OCI-LY7 (cell line): ENCODE data around the gene OGG1. TPM values are rescaled to one million over a fixed set of nuclear protein-coding genes. Genes with fewer than 3 reads are reported as not detected.

ENCODE experiments used
- BruUV-seq: library from RNA; stranded (reverse); fragments of 400-500 nt; replicated peaks from 2 replicates; lab custom pipeline; 2021; lab: Mats Ljungman, UMichigan
- CTCF ChIA-PET: fragments of 300-600 bp; sonication (Branson Sonifier 250); formaldehyde crosslinking; loops from one replicate; lab custom pipeline; 2022; ENCODE audit warnings: antibody characterized with exemption; ENCODE audit not compliant: unreplicated experiment; lab: Charles Lee
- POLR2A ChIA-PET: fragments of 300-600 bp; sonication (Branson Sonifier 250); formaldehyde crosslinking; loops from one replicate; lab custom pipeline; 2022; ENCODE audit warnings: antibody characterized with exemption; lab: Charles Lee
- DNase-seq: peaks from one replicate; pipeline ENCODE4 v3.0.0-alpha.2; 2015; ENCODE audit warnings: low spot score
- H2AFZ ChIP-seq: fragments of 200-600 bp; sonication (generic), shearing (Covaris generic); 2 replicates; pipeline ENCODE4 v1.6.1; 2014; ENCODE audit warnings: mild to moderate bottlenecking, antibody characterized with exemption, low read length, moderate library complexity
- H3K27ac ChIP-seq: fragments of 200-600 bp; sonication (generic); 2 replicates; pipeline ENCODE4 v1.5.1; 2014; ENCODE audit warnings: mixed run types, low read depth, mild to moderate bottlenecking, moderate library complexity, low read length, inconsistent platforms; ENCODE audit not compliant: poor library complexity, severe bottlenecking
- H3K36me3 ChIP-seq: fragments of 200-600 bp; sonication (generic); 2 replicates; pipeline ENCODE4 v1.6.1; 2014; ENCODE audit warnings: mild to moderate bottlenecking, antibody characterized with exemption, low read length, moderate library complexity, mixed read lengths; ENCODE audit not compliant: insufficient read depth
- H3K4me1 ChIP-seq: fragments of 200-600 bp; sonication (generic); 2 replicates; pipeline ENCODE4 v1.5.1; 2014; ENCODE audit warnings: mild to moderate bottlenecking, low read length; ENCODE audit not compliant: insufficient read depth, poor library complexity, severe bottlenecking
- H3K4me2 ChIP-seq: fragments of 200-600 bp; sonication (generic); 2 replicates; pipeline ENCODE4 v1.6.1; 2014; ENCODE audit warnings: mild to moderate bottlenecking, low read length
- H3K4me3 ChIP-seq: fragments of 200-600 bp; sonication (generic); 2 replicates; pipeline ENCODE4 v1.5.1; 2014; ENCODE audit warnings: mild to moderate bottlenecking, low read depth, low read length; ENCODE audit not compliant: poor library complexity, severe bottlenecking
- H3K79me2 ChIP-seq: fragments of 200-600 bp; sonication (generic); 2 replicates; pipeline ENCODE4 v1.6.1; 2016; ENCODE audit warnings: low read depth, mild to moderate bottlenecking, low read length, moderate library complexity, mixed read lengths; ENCODE audit not compliant: insufficient read depth
- H3K9me2 ChIP-seq: fragments of 200-600 bp; sonication (generic); 2 replicates; pipeline ENCODE4 v1.6.1; 2016; ENCODE audit warnings: mild to moderate bottlenecking, low read length, mixed read lengths; ENCODE audit not compliant: insufficient read depth
- H3K9me3 ChIP-seq: fragments of 200-600 bp; sonication (generic); 2 replicates; pipeline ENCODE4 v1.6.1; 2014; ENCODE audit warnings: mild to moderate bottlenecking, mixed run types, low read length, mixed read lengths
- H4K20me1 ChIP-seq: fragments of 200-600 bp; sonication (generic); 2 replicates; pipeline ENCODE4 v1.6.1; 2014; ENCODE audit warnings: mild to moderate bottlenecking, antibody characterized with exemption, low read length, moderate library complexity, mixed read lengths; ENCODE audit not compliant: insufficient read depth
- CTCF ChIP-seq: fragments of 200-600 bp; sonication (generic); conservative IDR thresholded peaks from 2 replicates; pipeline ENCODE4 v1.5.1; 2014; ENCODE audit warnings: mild to moderate bottlenecking, antibody characterized with exemption, low read length, moderate library complexity, mixed read lengths
- EZH2phosphoT487 ChIP-seq: fragments of 200-600 bp; sonication (generic); IDR thresholded peaks from 2 replicates; pipeline ENCODE4 v1.6.1; 2018; ENCODE audit warnings: low read depth, borderline replicate concordance, mild to moderate bottlenecking, mixed run types, antibody characterized with exemption, low read length, moderate library complexity, mixed read lengths
- intact Hi-C: fragments of 100-400 bp; cut with micrococcal nuclease; formaldehyde crosslinking; loops from one replicate; pipeline ENCODE4 v1.10.0; 2022; ENCODE audit not compliant: unreplicated experiment
- total RNA-seq, 2 experiments: library from RNA; depleted of rRNA in 1 of 2; stranded (reverse); fragments of >200 nt in 1 of 2; shearing (Covaris generic) in 1 of 2; gene quantifications; 2 replicates each; pipeline ENCODE4 v1.2.3, GENCODE V29; 2014 to 2022

Gene OGG1
- total RNA-seq, 2 experiments from 2014 or later: 119 to 121 TPM

DNA sequence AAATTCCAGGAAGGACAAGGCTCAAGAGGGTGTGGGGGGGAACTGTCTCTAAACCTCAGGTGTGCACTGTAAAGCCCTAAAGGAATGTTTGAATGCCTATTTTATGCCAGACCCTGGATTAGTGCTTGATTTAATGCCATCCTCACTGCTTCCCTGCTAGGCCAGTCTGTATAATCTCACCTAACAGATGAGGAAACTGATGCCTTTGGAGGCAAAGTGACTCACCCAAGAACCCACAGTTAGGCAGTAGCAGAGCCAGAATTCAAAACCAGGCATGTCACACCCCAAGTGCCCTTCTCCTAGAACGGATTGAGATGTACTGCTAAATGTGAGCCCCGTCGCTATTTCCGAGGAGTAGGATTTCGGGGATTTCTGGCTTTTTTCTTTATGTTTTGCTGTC, 12.2 kb downstream of the OGG1 start:
- CTCF ChIA-PET: no interaction called here
- peaks cover 48% of the 10 kb centered on the region for H3K36me3 ChIP-seq
- no peaks in the 10 kb centered on the region for H3K9me2 ChIP-seq
- no peak for TF ChIP-seq EZH2phosphoT487
- TF ChIP-seq CTCF: no peak
- H3K4me1 ChIP-seq: peaks cover 7% of the 10 kb centered on the region
- no peak overlapping the region for H2AFZ ChIP-seq
- no peak overlapping the region for H3K27ac ChIP-seq
- H4K20me1 ChIP-seq: no peaks in the 10 kb centered on the region
- intact Hi-C loops: no loop called here
- no TSS peak for BruUV-seq
- no peak overlapping the region for H3K4me2 ChIP-seq
- DNase-seq: no peak
- H3K4me3 ChIP-seq: no peak overlapping the region
- H3K9me3 ChIP-seq: no peaks in the 10 kb centered on the region
- POLR2A ChIA-PET: no interaction called here
- no peaks in the 10 kb centered on the region for H3K79me2 ChIP-seq

- BruUV-seq: no TSS peak
- Histone ChIP-seq H3K79me2 (no peaks in the 10 kb centered on the region), H3K4me2 (no peak overlapping the region), H3K9me2 (no peaks in the 10 kb centered on the region), H3K27ac (no peak overlapping the region), H2AFZ (no peak overlapping the region), H3K4me3 (no peak overlapping the region), H3K4me1 (peaks cover 7% of the 10 kb centered on the region), H4K20me1 (no peaks in the 10 kb centered on the region), H3K9me3 (no peaks in the 10 kb centered on the region), H3K36me3 (peaks cover 39% of the 10 kb centered on the region)
- TF ChIP-seq CTCF (no peak), EZH2phosphoT487 (no peak)
- CTCF ChIA-PET: no interaction called here
- POLR2A ChIA-PET: interaction anchor here (0.6 to 0.9 kb wide), 3 partner anchors 9 to 297 kb away, joined by 3 to 4 read pairs (median 4); no protein-coding TSS in a partner anchor
- intact Hi-C loops: no loop called here
- no peak for DNase-seq
Observed at GRCh38 chr3:9762871-9763270, 13.1 kb downstream of the OGG1 start.

- no TSS peak for BruUV-seq
- Histone ChIP-seq H3K4me1 (peaks cover 7% of the 10 kb centered on the region), H3K4me3 (no peak overlapping the region), H3K36me3 (peaks cover 11% of the 10 kb centered on the region), H3K79me2 (no peaks in the 10 kb centered on the region), H3K4me2 (no peak overlapping the region), H3K27ac (no peak overlapping the region), H3K9me3 (no peaks in the 10 kb centered on the region), H3K9me2 (no peaks in the 10 kb centered on the region), H4K20me1 (no peaks in the 10 kb centered on the region), H2AFZ (no peak overlapping the region)
- ChIA-PET CTCF (no interaction called here), POLR2A (interaction anchor here (1.4 kb wide), 1 partner anchor 14 kb away, joined by 4 read pairs; no protein-coding TSS in a partner anchor)
- intact Hi-C loops: no loop called here
- TF ChIP-seq CTCF (no peak), EZH2phosphoT487 (no peak)
- no peak for DNase-seq
Observed at GRCh38 chr3:9765865-9766264, 16.1 kb downstream of the OGG1 start.
